ENCODE results near the gene GALNT1.

The GALNT1 gene

DNA sequence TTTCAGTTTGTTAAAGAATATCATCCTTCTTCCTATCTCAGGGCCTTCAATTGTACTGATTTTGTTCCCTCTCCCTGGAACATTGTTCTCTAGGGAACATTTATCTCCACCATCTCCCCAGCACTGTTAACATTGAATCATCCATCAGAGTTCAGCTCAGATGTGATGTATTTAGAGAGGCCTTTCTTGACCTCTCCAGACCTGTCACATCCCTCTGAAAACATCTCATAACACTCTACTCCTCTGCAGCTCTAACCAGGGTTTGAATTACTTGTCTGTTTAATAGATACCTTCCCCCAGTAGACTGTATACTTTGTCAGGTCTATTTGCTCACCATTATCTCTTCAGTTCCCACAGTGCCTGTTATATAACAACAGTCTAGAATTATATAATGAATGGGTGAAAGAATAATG, 98.6 kb downstream of the GALNT1 start:
- no peak for FAIRE-seq

DNA sequence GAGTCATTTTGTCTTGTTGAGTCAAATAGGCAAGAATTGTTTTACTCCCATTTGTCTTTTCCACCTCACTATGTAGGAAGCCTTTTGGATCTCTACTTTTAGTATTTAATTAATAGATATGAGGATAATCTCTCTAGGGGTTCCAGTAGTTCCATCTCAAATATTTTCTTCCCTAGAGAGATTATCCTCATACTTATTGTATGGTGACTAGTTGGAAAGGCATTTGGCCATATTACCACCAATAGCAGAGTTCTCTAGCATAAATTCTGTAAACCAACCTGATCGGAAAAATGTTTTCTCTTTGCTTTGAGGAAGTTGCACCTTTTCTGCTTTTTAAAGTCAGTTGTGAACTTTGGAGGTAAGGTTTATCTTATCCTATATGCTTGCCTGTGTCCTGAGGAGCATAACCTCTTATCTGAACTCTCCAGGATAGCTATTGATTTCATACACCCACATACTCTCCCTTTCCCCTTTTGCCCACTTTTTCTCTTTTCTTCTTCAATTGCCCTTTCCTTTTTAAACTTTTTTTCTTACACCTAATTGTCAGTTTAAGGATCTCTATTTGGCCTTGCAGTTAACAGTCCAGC, 100.8 kb downstream of the GALNT1 start:
- FAIRE-seq = no peak

DNA sequence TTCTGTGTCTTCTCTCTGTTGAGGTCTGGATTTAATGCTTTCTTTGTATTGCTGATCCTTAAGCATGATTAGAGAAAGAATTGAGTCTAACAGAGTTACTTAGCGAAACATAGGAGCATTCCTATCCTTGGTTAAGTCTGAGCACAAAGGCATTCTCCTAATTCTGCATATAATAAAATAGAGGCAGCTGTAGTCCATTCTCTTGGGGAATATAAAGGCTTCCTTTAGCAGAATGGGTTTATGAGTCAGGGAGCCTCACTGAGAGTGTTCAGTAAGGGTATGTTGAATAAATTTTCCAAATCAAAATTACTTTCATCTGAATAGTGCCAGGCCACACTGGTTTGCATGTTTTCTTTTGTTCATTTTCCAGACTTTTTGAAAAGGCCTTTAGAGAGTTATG, 101.5 kb downstream of the GALNT1 start:
- FAIRE-seq = no peak

DNA sequence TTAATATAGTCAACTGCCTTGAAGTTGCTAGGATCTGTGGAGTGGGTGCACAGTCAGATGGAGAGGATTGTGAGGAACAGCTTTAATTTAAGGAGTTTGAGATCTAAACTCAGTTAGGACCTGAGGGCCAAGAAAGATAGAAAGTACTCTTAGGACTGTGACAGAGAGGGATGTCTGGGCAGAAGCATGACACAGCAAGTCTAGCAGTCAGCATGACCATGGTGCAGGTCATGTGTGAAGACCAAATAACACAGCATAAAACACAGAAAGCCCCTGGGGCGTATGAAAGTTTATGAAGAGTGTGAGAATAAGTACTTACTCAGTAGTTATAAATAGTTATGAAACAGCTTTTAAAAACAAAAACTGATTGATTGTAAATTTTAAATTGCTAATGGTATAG, 107.2 kb downstream of the GALNT1 start:
- FAIRE-seq = no peak

DNA sequence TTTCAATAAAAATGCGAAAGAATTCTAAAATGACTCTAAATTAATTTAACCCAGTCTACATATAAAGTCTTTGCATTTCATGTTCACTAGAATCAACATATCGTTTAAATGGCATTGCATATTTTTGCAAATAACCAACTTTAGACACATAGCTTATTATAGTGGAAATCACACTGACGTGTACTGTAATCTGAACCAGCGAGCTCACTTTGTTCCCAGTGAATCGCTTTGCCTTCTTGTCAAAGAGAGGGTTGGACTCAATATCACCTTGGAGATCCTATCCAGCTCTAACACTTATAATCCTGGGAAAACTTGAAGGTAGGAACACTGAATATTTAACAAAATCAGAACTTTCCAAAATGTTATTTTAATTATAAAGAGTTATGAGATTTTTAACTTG, 108.2 kb downstream of the GALNT1 start:
- no peak for FAIRE-seq

DNA sequence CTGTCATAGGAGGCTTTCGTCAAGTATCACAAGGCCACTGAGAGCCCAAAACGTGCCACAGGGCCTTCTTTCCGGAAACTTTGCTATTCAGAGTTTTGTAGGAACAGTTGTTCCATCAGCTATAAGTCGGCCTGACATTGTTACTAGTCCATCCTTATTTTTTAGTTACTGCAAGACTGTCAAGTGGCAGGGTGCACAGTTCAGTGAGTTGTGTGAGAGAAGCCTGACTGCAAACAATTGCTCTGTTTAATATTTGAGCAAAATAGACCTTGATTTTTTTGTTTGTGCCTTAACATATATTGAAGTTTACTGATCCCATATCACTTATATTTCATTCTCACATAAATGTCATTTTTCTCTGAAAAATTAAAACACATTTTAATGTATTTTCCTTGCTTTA, 110.1 kb downstream of the GALNT1 start:
- FAIRE-seq = no peak

DNA sequence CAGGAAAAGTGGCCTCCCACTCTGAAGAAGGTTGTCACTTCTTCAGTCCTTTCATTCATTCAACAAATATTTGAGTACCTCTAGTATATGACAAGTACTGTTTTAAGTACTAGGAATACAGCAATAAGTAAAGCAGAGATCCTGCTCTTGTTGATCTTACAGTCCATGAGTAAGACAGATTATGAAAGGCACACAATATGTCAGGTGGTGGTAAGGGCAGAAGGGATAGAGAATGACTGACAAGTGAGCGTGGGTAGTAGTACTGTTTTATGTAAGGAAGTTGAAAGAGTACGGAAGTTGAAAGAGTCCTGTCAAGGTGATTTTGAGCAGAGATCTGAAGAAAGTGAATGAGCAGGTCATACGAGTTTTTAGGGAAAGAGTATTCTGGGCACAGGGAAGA, 111.3 kb downstream of the GALNT1 start:
- FAIRE-seq = no peak

DNA sequence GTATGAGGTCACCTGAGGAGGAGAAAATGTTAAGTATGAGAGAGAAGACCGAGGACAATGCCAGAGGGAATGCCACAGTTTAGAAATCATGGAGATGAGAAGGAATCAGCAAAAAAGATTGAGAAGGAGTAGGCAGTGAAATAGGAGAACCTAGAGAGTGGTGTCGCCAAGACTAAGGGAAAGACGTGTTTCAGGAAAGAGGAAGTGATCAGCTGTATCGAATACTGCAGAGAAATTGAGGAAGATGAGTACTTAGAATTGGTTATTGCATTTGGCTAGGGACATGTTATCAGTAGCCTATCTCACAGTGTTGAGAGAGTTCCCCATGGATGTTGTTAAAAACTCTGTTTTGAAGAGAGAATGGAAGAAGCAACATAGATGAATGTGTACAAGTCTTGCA, 112.3 kb downstream of the GALNT1 start:
- no peak for FAIRE-seq

DNA sequence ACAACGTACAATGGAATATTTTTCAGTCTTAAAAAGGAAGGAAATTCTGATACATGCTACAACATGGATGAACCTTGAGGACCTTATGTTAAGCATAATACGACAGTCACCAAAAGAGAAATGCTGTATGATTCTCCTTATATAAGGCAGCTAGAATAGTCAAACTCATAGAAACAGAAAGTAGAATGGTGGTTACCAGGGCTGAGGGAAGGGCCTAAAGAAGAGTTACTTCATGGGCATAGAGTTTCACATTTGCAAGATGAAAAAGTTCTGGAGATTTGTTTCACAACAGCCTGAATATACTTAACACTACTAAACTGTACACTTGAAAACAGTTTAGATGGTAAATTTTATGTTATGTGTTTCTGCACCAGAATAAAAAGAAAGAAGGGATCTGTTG, 113.3 kb downstream of the GALNT1 start:
- no peak for FAIRE-seq

DNA sequence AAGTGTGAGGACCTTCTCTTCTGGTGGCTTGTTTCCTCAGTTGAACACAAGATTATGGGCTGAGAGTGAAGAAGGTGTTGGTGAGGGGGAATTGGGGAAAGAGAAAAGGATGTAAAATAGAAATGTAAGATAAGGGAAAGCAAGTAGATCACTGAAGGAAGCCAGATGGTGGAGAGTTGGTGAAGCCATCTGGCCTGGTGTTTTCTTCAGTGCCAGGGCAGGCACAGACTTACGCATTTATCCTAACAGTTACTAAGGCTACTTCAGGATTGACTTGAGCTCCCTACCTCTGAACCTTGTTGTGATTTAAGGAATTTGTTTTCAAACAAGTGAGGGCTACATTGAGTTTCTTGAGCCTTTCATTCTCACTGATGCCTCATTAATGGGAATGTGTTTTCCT, 113.8 kb downstream of the GALNT1 start:
- no peak for FAIRE-seq

DNA sequence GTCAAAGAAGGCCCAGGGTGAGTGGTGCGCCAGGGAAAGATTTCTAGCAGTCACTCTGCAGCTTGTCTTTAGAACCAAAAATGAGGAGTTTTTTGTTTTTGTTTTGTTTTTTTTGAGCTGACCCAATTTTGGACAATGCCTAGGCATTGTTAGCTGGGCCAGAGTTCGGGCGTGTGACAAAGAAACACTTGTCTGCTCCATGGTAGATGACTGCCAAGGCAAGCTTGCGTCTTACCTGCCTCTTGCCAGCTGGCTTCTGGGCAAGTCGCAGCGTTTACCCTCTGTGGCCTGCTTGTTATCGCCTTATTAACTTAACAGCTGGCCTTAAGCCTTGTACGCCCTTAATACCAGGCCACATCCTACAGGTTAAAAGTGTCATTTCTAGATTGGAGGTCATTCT, 114.3 kb downstream of the GALNT1 start:
- FAIRE-seq = no peak

DNA sequence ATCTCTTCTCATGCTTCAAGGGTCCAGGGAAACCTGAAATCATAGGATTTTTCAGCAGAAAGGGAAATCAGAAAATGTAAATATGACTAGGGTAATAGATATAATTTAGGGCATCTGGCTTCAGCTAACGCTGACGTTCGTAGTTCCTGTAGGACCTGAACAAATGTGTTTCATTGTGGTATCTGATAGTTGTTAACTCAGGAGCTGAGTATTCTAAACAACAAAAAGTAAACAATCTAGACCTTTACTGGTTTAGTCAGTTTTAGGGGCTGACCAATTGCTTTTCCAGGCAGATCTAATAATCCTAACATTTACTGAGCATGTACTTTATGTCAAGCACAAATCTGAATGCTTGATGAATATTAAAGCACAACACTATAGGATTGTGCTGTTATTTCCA, 114.8 kb downstream of the GALNT1 start:
- FAIRE-seq = no peak

DNA sequence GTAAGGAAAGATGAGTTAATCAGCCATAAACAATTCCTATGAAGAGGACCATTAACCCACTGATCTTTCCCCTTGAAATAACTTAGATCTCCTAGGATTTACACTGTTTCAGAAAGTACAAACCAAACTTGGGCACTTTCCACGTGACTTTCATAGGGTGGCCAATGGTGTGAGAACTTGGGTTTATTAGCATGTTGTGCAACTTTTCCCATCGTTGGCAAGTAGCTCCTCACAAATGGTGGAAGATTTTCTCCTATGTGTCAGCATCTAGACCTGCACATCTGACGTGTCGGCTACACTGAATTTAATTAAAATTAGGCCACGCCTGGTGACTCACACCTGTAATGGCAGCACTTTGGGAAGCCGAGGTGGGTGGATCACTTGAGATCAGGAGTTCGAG, 116.3 kb downstream of the GALNT1 start:
- FAIRE-seq = no peak

DNA sequence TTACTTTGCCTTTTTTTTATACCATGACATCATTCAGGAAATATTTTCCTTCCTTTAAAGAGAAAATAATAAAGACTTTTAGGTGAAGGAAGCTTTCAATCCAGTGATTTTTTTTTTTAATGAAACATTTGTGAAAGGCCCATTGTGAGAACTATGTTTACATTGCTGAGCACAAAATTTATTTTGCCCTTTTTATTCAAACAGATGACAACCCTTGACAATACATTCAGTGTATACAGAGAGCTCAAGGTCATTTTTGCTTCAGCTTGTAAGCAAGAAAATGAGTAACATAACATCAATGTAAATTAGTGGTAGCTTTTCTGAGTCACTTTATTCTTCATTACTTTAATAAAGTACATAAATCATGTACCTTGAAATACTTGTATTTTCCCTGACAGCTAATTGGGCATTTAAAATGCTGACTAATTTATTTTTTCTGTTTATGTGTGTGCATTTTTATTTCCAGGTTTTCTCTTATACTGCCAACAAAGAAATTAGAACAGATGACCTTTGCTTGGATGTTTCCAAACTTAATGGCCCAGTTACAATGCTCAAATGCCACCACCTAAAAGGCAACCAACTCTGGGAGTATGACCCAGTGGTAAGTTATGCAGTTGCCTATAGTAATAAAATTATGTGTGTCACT, 121.6 kb downstream of the GALNT1 start:
- FAIRE-seq = no peak

DNA sequence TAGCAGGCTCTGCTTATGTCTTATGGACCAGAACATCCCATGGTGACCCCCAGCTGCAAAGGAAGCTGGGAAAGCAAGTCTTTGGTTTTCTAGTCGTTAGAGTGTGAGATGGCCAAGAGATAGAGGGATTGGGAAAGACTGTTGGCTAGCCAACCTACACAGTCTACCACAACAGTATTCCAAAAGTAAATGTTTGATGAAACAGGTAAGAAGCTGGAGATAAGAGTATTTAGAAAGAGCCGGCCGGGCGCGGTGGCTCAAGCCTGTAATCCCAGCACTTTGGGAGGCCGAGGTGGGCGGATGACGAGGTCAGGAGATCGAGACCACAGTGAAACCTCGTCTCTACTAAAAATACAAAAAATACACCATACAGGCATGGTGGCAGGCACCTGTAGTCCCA, 124.4 kb downstream of the GALNT1 start:
- FAIRE-seq = no peak

DNA sequence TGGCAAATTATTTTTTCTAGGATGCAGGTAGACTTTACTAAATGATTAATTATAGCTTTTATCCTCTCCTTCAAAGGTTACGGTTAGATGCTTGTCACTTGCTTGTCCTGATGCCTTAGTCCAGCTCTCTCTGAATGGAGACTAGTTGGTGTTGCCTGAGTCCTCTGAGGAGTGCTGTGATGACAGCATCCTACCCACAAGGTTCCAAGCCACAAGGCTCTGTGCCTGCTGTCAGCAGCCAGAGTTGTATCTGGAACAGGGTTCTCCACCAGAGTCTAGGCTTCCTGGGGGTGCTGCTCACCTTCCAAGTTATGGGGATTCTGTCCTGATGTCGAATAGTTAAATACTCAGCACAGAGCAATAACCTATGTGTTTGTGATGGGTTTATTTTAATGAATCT, 125.7 kb downstream of the GALNT1 start:
- FAIRE-seq = no peak

DNA sequence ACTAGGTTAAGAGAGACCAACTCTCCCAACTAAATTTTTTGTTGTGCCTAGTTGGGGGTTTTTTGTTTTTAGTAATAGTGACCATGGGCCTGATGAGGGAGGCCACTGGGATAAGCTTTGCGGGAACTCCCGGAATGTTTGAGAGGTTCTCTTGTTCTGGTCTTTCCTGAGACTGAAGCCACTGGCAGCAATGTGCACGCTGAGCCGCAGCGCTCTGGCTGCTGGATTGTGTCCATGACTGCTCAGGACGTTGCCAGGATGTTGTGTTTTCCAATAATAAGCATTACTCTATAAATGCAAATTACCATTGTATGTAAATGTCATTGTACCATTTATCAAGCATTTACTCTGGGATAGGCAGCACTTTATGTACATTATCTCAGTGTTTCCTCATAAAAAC, 126.1 kb downstream of the GALNT1 start:
- no peak for FAIRE-seq

DNA sequence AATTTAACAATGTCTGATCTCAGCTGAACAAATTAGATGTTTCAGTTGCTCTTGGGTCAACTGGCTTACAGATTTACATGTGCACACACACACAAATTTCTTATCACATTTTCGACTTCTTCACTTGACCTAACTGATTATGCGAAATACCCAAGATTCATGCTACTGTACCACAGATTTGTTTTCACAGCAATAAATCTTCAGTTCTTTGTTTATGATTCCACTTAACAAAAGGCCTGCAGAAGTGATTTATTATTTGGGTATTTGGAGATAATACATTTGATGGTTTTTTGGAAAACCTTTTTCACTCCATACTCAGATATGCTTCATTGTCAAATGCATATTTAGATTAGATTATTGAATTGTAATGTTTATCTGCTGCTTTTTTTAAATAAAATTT, 129.0 kb downstream of the GALNT1 start:
- no peak for FAIRE-seq

DNA sequence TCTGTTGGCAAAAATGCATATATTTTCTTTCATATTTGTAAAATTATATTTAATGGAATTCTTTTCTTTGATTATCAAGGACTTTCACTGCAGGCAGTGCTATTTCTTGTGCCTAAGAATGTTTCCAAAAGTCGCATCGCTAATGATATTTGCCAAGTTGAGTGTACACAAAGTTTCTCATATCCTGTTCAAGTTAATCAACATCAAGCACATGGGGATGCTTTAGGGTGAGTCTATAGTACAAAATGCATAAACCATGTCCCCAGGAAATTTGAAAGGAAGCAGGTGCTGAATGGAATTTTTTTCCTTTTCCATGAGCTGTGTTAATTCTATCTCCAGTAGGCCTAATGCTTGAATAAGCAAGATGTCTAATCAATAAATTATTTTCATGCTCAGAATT, 129.7 kb downstream of the GALNT1 start:
- FAIRE-seq = no peak

DNA sequence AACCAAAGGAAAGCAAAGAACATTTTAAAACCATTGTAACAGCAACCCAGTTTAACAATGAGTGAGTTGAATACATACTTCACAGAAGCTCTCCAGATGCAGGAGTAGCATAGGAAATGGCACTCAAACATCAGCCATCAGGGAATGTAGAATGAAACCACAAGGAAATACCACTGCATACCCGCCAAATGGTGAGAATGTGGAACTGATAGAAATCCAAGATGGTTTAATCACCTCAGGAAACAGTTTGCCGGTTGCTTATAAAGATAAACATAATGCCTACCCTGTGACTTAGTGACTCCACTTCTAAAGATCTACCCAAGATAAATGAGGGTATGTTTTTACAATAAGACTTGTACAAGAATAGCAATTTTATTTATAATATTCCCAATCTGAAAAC, 132.0 kb downstream of the GALNT1 start:
- FAIRE-seq = no peak

DNA sequence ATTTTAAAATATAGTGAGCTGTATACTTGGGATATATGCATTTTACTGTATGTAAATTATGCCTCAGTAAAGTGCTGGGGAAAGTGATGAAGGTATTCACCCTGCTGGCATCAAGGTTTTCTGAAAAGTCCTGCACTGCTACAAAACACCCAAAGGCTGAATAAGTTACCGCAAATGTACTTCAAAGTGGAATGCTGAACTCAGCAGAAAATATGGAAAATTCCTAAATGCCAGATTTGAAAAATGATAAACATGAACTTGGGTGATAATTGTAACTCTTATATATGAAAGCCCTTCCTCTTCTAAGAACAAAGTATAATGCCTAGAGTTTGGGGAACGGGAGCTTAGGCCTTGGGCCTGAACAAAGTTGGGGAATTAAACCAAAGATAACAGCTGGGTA, 133.0 kb downstream of the GALNT1 start:
- no peak for FAIRE-seq

DNA sequence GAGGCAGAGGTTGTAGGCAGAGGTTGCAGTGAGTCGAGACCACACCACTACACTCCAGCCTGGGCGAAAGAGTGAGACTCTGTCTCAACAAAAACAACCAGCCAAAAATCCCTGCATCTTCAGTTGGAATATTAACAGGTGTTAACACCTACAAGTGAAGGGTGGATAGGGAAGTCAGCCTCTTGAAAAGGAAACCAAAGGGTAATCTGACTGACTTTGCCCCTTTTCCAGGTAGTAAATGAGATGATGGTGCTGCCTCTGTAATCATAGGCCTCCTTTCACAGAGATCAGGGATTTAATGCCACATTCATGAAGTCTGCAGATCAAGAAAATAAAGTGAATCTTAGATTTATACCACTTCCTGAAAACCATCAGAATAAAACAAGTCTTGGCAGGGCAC, 133.6 kb downstream of the GALNT1 start:
- no peak for FAIRE-seq

DNA sequence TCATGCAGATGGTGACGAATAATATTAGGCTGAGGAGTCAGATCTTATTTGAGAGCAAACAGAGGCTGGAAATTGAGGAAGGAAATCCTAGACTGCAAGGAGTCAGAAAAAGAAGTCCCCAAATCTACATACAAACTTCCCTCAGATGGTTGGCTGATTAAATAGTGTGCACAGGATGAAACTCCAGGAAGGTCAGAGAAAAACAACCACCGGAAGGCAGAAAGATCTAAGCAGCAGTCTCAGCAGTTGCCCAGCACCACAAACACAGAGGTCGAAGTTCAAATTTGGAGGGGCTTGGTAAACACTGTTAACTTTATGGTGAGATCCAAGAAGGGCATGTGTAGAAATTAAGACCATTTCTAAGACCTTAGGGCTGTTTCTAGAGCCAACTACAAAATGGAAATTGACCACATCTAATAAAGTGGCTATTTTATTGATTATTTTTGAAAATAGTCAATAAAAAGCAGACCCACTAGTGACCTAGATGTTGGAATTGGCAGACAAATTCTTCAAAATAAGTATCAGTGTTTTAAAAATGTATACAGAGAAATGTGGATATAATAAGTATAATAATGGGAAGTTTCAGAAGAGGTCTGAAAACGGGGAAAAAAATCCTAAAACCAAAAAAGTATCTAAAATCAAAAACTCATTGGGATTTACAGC, 134.8 kb downstream of the GALNT1 start:
- FAIRE-seq = no peak

DNA sequence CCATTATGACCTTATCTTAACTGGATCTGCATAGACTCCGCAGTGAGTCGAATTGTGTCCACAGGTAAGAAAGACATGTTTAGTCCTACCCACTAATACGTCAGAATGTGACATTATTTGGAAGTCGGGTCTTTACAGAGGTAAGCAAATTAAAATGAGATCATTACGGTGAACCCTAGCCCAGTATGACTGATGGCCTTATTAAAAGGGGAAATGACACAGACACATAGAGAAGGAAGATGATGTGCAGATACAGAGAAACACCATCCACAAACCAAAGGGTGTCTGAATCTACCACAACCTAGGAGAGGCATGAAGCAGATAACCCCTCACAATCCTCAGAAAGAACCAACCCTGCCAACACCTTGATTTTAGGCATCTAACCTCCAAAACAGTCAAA, 135.6 kb downstream of the GALNT1 start:
- no peak for FAIRE-seq
